IMR-90 (cell line): Measurements from ENCODE around the gene PILRA. TPM values are rescaled to one million over a fixed set of nuclear protein-coding genes. Genes with fewer than 3 reads are reported as not detected.

Experiments
- ATAC-seq: fragments of 200-7000 bp; cut with Tn5 transposase; 2 replicates; pipeline ENCODE4 v1.9.1; 2020; ENCODE audit warnings: low read depth, mild to moderate bottlenecking, moderate library complexity
- BruUV-seq: library from RNA; stranded (reverse); fragments of 400-500 nt; replicated peaks from 2 replicates; lab custom pipeline; 2021; lab: Mats Ljungman, UMichigan
- CTCF ChIA-PET: fragments of 300-600 bp; formaldehyde crosslinking; extraction: SDS; loops from one replicate; lab custom pipeline; 2021; ENCODE audit warnings: antibody characterized with exemption; lab: Yijun Ruan, JAX
- POLR2A ChIA-PET: fragments of 300-600 bp; sonication (Branson Sonifier 250); formaldehyde crosslinking; loops from one replicate; lab custom pipeline; 2022; ENCODE audit warnings: antibody characterized with exemption; ENCODE audit not compliant: unreplicated experiment; lab: Charles Lee
- DNase-seq: peaks from one replicate; pipeline ENCODE4 v3.0.0; 2013
- H2AFZ ChIP-seq: replicated peaks from 2 replicates; pipeline ENCODE3; 2013; ENCODE audit warnings: low read length, mild to moderate bottlenecking; ENCODE audit not compliant: poor library complexity
- H2AK5ac ChIP-seq: 2 replicates; pipeline ENCODE4 v1.6.1; 2013; ENCODE audit warnings: low read depth, low read length, inconsistent platforms
- H2AK9ac ChIP-seq: replicated peaks from 2 replicates; pipeline ENCODE3; 2013; ENCODE audit warnings: mild to moderate bottlenecking, low read depth, low read length, moderate library complexity; ENCODE audit not compliant: poor library complexity
- H2BK120ac ChIP-seq: 2 replicates; pipeline ENCODE4 v1.6.1; 2013; ENCODE audit warnings: low read depth, low read length, inconsistent platforms
- H2BK15ac ChIP-seq: 3 replicates; pipeline ENCODE4 v1.6.1; 2013; ENCODE audit warnings: low read depth, low read length, inconsistent platforms
- H2BK20ac ChIP-seq: 2 replicates; pipeline ENCODE4 v1.6.1; 2013; ENCODE audit warnings: low read depth, mild to moderate bottlenecking, inconsistent platforms, low read length, moderate library complexity
- H2BK5ac ChIP-seq: 2 replicates; pipeline ENCODE4 v1.6.1; 2013; ENCODE audit warnings: mild to moderate bottlenecking, low read depth, low read length, inconsistent platforms; ENCODE audit not compliant: poor library complexity, severe bottlenecking
- H3K14ac ChIP-seq: replicated peaks from 2 replicates; pipeline ENCODE4 v1.6.1; 2013; ENCODE audit warnings: low read depth, low read length, inconsistent platforms
- H3K18ac ChIP-seq: 2 replicates; pipeline ENCODE4 v1.6.1; 2013; ENCODE audit warnings: low read depth, low read length, control low read depth
- H3K23ac ChIP-seq: 2 replicates; pipeline ENCODE4 v1.6.1; 2013; ENCODE audit warnings: low read depth, low read length, inconsistent platforms
- H3K27ac ChIP-seq: 2 replicates; pipeline ENCODE4 v1.5.1; 2013; ENCODE audit warnings: mild to moderate bottlenecking, control low read depth, low read length; ENCODE audit not compliant: insufficient read depth
- H3K27me3 ChIP-seq: 2 replicates; pipeline ENCODE4 v1.6.1; 2013; ENCODE audit warnings: low read length; ENCODE audit not compliant: control insufficient read depth, insufficient read depth
- H3K36me3 ChIP-seq: 2 replicates; pipeline ENCODE4 v1.6.1; 2013; ENCODE audit warnings: low read length, mixed read lengths; ENCODE audit not compliant: control insufficient read depth, insufficient read depth
- H3K4ac ChIP-seq: 2 replicates; pipeline ENCODE4 v1.6.1; 2013; ENCODE audit warnings: low read depth, low read length, inconsistent platforms
- H3K4me1 ChIP-seq: 2 replicates; pipeline ENCODE4 v1.6.1; 2013; ENCODE audit warnings: low read length, mixed read lengths; ENCODE audit not compliant: control insufficient read depth, insufficient read depth
- H3K4me2 ChIP-seq: 2 replicates; pipeline ENCODE4 v1.6.1; 2013; ENCODE audit warnings: low read depth, mild to moderate bottlenecking, control low read depth, low read length, moderate library complexity
- H3K4me3 ChIP-seq: 2 replicates; pipeline ENCODE4 v1.5.1; 2013; ENCODE audit warnings: low read depth, mild to moderate bottlenecking, control low read depth, low read length, moderate library complexity; ENCODE audit not compliant: insufficient read depth
- H3K56ac ChIP-seq: 2 replicates; pipeline ENCODE4 v1.6.1; 2013; ENCODE audit warnings: low read length, inconsistent platforms; ENCODE audit not compliant: insufficient read depth; ENCODE audit errors: extremely low read depth
- H3K79me1 ChIP-seq, 2 experiments: 2 replicates each; pipeline ENCODE4 v1.6.1; 2013; ENCODE audit warnings: low read length in 2 of 2, inconsistent platforms in 1 of 2, low read depth in 1 of 2
- H3K9ac ChIP-seq: 2 replicates; pipeline ENCODE4 v1.6.1; 2013; ENCODE audit warnings: low read depth, low read length, control low read depth
- H3K9me1 ChIP-seq: 2 replicates; pipeline ENCODE4 v1.6.1; 2013; ENCODE audit warnings: low read length, inconsistent platforms; ENCODE audit not compliant: insufficient read depth
- H3K9me3 ChIP-seq: 2 replicates; pipeline ENCODE4 v1.6.1; 2013; ENCODE audit warnings: low read length; ENCODE audit not compliant: control insufficient read depth, insufficient read depth
- H4K20me1 ChIP-seq: 2 replicates; pipeline ENCODE4 v1.6.1; 2013; ENCODE audit warnings: low read length, inconsistent platforms; ENCODE audit not compliant: insufficient read depth
- H4K5ac ChIP-seq: 2 replicates; pipeline ENCODE4 v1.6.1; 2013; ENCODE audit warnings: mild to moderate bottlenecking, low read depth, low read length, control low read depth
- H4K8ac ChIP-seq, 2 experiments: 2 replicates each; pipeline ENCODE4 v1.6.1; 2013; ENCODE audit warnings: low read depth in 2 of 2, low read length in 2 of 2, control low read depth in 1 of 2, inconsistent platforms in 1 of 2
- H4K91ac ChIP-seq: 2 replicates; pipeline ENCODE4 v1.6.1; 2013; ENCODE audit warnings: low read depth, low read length, inconsistent platforms; ENCODE audit not compliant: insufficient read depth
- BHLHE40 ChIP-seq: fragments of 150-350 bp; IDR thresholded peaks from 2 replicates; pipeline ENCODE4 v1.6.1; 2016; ENCODE audit warnings: mild to moderate bottlenecking, low read depth, low read length
- CEBPB ChIP-seq: IDR thresholded peaks from 2 replicates; pipeline ENCODE4 v1.6.1; 2012; ENCODE audit warnings: low read depth, low read length, improper control_type of control experiment
- CHD1 ChIP-seq: IDR thresholded peaks from 2 replicates; pipeline ENCODE4 v1.6.1; 2012; ENCODE audit warnings: low read depth, low read length, improper control_type of control experiment
- CTCF ChIP-seq: conservative IDR thresholded peaks from 2 replicates; pipeline ENCODE4 v1.5.1; 2012; ENCODE audit warnings: mild to moderate bottlenecking, low read depth, low read length, improper control_type of control experiment
- ELK1 ChIP-seq: fragments of 150-350 bp; IDR thresholded peaks from 2 replicates; pipeline ENCODE4 v1.6.1; 2016; ENCODE audit warnings: low read depth, mild to moderate bottlenecking, low read length, moderate library complexity, borderline replicate concordance
- FOS ChIP-seq: fragments of 150-350 bp; IDR thresholded peaks from 2 replicates; pipeline ENCODE4 v1.6.1; 2016; ENCODE audit warnings: low read depth, low read length
- MAFK ChIP-seq: IDR thresholded peaks from 2 replicates; pipeline ENCODE4 v1.6.1; 2012; ENCODE audit warnings: low read depth, low read length, improper control_type of control experiment
- MAZ ChIP-seq: IDR thresholded peaks from 2 replicates; pipeline ENCODE4 v1.6.1; 2012; ENCODE audit warnings: low read depth, mild to moderate bottlenecking, low read length, improper control_type of control experiment, moderate library complexity, borderline replicate concordance
- MXI1 ChIP-seq: IDR thresholded peaks from 2 replicates; pipeline ENCODE4 v1.6.1; 2012; ENCODE audit warnings: low read depth, mild to moderate bottlenecking, low read length, moderate library complexity, borderline replicate concordance
- NFE2L2 ChIP-seq: fragments of 150-350 bp; IDR thresholded peaks from 2 replicates; pipeline ENCODE4 v1.6.1; 2016; ENCODE audit warnings: low read depth, mild to moderate bottlenecking, low read length
- POLR2A ChIP-seq: IDR thresholded peaks from 2 replicates; pipeline ENCODE4 v1.6.1; 2012; ENCODE audit warnings: mild to moderate bottlenecking, low read depth, low read length
- RAD21 ChIP-seq: IDR thresholded peaks from 2 replicates; pipeline ENCODE4 v1.6.1; 2012; ENCODE audit warnings: low read length, improper control_type of control experiment
- RCOR1 ChIP-seq: IDR thresholded peaks from 2 replicates; pipeline ENCODE4 v1.6.1; 2012; ENCODE audit warnings: mild to moderate bottlenecking, low read length, improper control_type of control experiment; ENCODE audit not compliant: insufficient replicate concordance
- RFX5 ChIP-seq: IDR thresholded peaks from 2 replicates; pipeline ENCODE4 v1.8.0; 2012; ENCODE audit warnings: low read depth, mild to moderate bottlenecking, low read length, moderate library complexity
- SMC3 ChIP-seq: fragments of 150-350 bp; IDR thresholded peaks from 2 replicates; pipeline ENCODE4 v1.6.1; 2016; ENCODE audit warnings: low read depth, mild to moderate bottlenecking, antibody characterized with exemption, low read length, moderate library complexity
- USF2 ChIP-seq: fragments of 150-350 bp; IDR thresholded peaks from 2 replicates; pipeline ENCODE4 v1.6.1; 2017; ENCODE audit warnings: mild to moderate bottlenecking, antibody characterized with exemption, low read length, low read depth
- WGBS, 2 experiments: methylation state at CpG; one replicate each; pipeline versions ENCODE4 v1.1.5 to v1.1.7; 2013; ENCODE audit warnings: missing lambda C conversion rate in 2 of 2; ENCODE audit not compliant: insufficient read length in 1 of 2; ENCODE audit errors: extremely low coverage in 2 of 2; 5-methylcytosine and 5-hydroxymethylcytosine counted together
- dilution Hi-C: fragments of 300-500 bp; cut with HindIII; formaldehyde crosslinking; loops from one replicate; pipeline ENCODE4 v1.14.3; 2018; ENCODE audit warnings: low sequenced_read_pairs; ENCODE audit not compliant: unreplicated experiment
- in situ Hi-C: fragments of 300-500 bp; cut with MboI; formaldehyde crosslinking; loops from 3 replicates; pipeline ENCODE4 v1.14.3; 2019; ENCODE audit warnings: low sequenced_read_pairs, inconsistent platforms, mixed read lengths
- intact Hi-C: fragments of 100-400 bp; cut with micrococcal nuclease; formaldehyde crosslinking; loops from 2 replicates; pipeline ENCODE4 v1.10.0; 2022
- polyA plus RNA-seq, 3 experiments: library from polyadenylated mRNA; depleted of rRNA; stranded (reverse); fragments of >200 nt; gene quantifications; 2 replicates each; pipeline ENCODE4 v1.2.3, GENCODE V29; 2012; ENCODE audit warnings: low replicate concordance in 1 of 3
- total RNA-seq: library from RNA; depleted of rRNA; stranded (reverse); fragments of >200 nt; gene quantifications from 2 replicates; pipeline ENCODE4 v1.2.3, GENCODE V29; 2012

PILRA gene
- total and polyA plus RNA-seq, 2 of the 4 experiments (the other 2 are of a cell fraction), result 0.56 TPM; not detected in 1

- in situ Hi-C loops, result no loop called here
- DNase-seq, result no peak
Measured at GRCh38 chr7:100401811-100402210, 28.5 kb downstream of the PILRA start.

More at GRCh38 chr7:100401811-100402210, 28.5 kb downstream of the PILRA start:
- intact Hi-C loops (no loop called here), dilution Hi-C loops (no loop called here)
- H4K20me1 ChIP-seq, result no peaks in the 10 kb centered on the region
- no peak overlapping the region for H4K8ac ChIP-seq
- peaks cover 57% of the 10 kb centered on the region for H3K27me3 ChIP-seq
- no peak overlapping the region for H2BK5ac ChIP-seq
- no peaks in the 10 kb centered on the region for H3K4me1 ChIP-seq
- H3K9ac ChIP-seq, result no peak overlapping the region
- ATAC-seq, result no peak
- H3K14ac ChIP-seq, result no peak overlapping the region
- H2BK15ac ChIP-seq, result no peak overlapping the region
- H3K56ac ChIP-seq, result no peak overlapping the region
- ChIA-PET CTCF (no interaction called here), POLR2A (no interaction called here)
- H2AK9ac ChIP-seq, result no peak overlapping the region
- no TSS peak for BruUV-seq
- no peak overlapping the region for H4K5ac ChIP-seq
- no peak overlapping the region for H2AFZ ChIP-seq
- 31% methylated on average over 5 of the region's 5 CpGs; no CpG with 5 or more reads in 1 of the 2 experiments for WGBS, 2 experiments
- TF ChIP-seq CEBPB (no peak), NFE2L2 (no peak), RAD21 (no peak), USF2 (no peak), ELK1 (no peak), FOS (no peak), POLR2A (no peak), CTCF (no peak), MXI1 (no peak), BHLHE40 (no peak), MAZ (no peak), CHD1 (no peak), RCOR1 (no peak), MAFK (no peak), SMC3 (no peak), RFX5 (no peak)
- H3K27ac ChIP-seq, result no peak overlapping the region
- no peak overlapping the region for H4K91ac ChIP-seq
- H3K4me2 ChIP-seq, result no peak overlapping the region
- no peaks in the 10 kb centered on the region; the same call in 1 of the 2 replicates for H3K9me1 ChIP-seq
- H3K79me1 ChIP-seq, result no peaks in the 10 kb centered on the region
- H3K4me3 ChIP-seq, result no peak overlapping the region
- H3K36me3 ChIP-seq, result no peaks in the 10 kb centered on the region
- no peak overlapping the region for H2AK5ac ChIP-seq
- H2BK120ac ChIP-seq, result no peak overlapping the region
- H3K4ac ChIP-seq, result no peak overlapping the region
- H3K23ac ChIP-seq, result no peak overlapping the region
- no peak overlapping the region for H2BK20ac ChIP-seq
- H3K18ac ChIP-seq, result no peak overlapping the region
- H3K9me3 ChIP-seq, result no peaks in the 10 kb centered on the region
